ENCODE measurements around the gene HDAC9.

Gene HDAC9

DNA sequence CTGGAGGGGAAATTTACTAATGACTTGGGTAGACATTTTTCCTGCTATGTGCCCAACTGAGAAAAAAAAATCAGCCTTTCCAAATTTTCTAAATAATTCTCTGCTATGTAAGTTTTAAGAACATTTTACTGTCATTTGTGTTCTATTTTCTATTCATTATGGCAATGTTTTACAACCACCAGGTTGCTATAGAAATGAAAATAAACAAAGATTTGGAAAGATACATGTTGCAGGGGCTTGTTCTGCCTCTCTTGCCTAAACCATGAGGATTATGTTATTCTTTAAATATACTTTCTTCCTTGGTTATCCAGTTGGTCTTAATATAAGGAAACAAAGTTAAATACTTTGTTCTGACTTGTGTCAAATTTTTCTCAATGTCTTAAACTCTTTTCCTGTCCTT lies 364.7 kb downstream of the HDAC9 start:
- TF ChIP-seq, protein P1, sequence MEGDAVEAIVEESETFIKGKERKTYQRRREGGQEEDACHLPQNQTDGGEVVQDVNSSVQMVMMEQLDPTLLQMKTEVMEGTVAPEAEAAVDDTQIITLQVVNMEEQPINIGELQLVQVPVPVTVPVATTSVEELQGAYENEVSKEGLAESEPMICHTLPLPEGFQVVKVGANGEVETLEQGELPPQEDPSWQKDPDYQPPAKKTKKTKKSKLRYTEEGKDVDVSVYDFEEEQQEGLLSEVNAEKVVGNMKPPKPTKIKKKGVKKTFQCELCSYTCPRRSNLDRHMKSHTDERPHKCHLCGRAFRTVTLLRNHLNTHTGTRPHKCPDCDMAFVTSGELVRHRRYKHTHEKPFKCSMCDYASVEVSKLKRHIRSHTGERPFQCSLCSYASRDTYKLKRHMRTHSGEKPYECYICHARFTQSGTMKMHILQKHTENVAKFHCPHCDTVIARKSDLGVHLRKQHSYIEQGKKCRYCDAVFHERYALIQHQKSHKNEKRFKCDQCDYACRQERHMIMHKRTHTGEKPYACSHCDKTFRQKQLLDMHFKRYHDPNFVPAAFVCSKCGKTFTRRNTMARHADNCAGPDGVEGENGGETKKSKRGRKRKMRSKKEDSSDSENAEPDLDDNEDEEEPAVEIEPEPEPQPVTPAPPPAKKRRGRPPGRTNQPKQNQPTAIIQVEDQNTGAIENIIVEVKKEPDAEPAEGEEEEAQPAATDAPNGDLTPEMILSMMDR (IDR thresholded peaks at IDR 0.05; ENCODE audit: low read depth, low read length): no peak
- no peak overlapping the region for H3K4me3 ChIP-seq (ENCODE audit: low read depth, low read length)

DNA sequence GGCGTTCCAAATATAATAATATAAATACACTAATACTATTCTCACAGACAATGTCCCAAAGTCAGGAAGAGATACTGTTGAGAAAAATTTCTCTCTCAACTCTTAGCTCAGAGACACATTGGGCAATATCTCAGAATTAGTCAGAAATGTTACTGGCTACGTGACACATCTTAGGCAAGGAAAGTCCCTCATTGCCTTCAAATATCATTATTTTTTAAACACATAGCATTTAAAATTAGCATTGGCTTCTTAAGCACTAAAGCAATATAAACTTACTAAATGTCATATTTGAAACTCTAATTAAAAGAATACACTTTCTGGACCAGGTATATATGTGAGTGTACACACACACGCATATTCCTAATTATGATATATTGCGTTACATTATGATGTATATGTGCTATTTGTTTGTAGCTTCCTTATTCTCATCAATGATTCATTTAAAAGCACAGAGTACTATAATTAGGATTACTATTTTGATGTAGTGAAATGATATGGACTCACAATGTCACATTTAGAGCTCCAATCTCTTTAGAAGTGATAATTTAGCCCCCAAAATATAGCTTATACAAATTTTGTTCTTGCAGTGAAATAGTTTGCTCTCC lies 366.1 kb downstream of the HDAC9 start:
- TF ChIP-seq, protein P1 (IDR thresholded peaks at IDR 0.05; ENCODE audit: low read depth, low read length): no peak
- no peak overlapping the region for H3K4me3 ChIP-seq (ENCODE audit: low read depth, low read length)

DNA sequence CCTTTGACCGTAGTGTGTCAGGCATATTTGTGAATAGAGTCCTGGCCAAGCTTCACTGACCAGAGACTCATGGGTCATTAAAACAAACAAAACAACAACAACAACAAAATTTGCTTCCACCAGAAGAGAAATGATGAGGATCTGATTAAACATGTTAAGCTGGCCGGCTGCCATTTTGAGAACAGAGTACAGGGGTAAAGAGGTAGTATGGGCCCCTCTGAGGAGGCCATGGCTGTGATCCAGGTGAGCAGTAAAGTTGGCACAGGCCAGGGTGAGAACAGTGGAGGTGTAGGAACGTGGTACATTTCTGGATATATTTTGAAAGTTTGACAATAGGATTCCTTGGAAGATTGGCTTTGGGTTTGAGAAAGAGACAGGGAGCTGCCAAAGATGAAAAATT lies 369.4 kb downstream of the HDAC9 start:
- H3K4me3 ChIP-seq (ENCODE audit: low read depth, low read length): no peak overlapping the region
- TF ChIP-seq, protein P1 (IDR thresholded peaks at IDR 0.05; ENCODE audit: low read depth, low read length): no peak

DNA sequence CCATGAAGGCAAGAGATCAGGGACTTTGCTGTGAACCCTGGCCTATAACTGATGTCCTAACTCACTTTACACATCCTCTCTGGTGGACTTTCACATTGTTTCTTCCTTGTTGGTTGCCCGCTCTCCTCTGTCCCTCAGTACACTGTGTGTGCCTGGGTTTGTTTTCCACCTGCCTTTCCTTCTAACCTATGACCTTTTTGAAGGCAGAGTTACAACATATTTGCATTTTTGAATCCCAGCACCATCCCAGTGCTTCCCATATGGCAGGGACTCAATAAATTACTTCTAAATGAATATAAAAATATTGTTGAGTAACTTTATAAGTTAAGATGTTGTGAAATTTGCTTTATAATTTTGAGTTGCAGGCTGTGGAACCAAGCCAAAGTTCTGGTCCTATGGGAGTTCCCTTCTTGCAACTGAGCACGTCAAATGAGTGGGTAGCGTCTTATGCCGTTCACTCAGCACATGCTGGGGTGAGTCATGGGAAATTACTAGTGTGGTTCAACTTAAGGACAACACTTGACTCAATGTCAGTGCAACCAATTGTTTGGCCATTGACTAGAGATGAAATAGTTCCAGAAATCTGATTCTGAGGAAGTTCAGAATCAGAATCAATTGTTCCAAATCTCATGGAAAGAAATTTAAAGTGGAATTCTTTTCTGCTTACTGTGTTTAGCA lies 370.9 kb downstream of the HDAC9 start:
- H3K4me3 ChIP-seq (ENCODE audit: low read depth, low read length): no peak overlapping the region
- TF ChIP-seq, protein P1 (IDR thresholded peaks at IDR 0.05; ENCODE audit: low read depth, low read length): no peak

DNA sequence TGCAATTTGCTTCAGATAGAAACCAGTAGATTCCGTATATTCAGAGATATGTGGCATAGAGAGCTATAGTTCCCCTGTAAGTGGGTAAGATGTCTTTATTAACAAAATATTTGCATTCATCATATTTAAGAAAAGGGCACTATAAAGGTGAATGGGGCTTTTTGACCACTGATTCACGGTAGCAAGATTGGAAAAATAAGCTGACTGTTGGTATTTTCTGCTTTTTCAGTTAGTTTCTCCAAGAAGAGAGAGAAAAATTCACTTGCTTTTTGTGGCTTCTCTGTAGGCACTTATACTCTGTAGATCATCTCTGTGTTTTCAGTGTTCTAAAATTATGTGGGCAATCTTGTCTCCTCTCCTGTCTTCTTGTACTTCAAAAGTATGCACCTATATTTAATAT lies 376.8 kb downstream of the HDAC9 start:
- TF ChIP-seq, protein P1 (IDR thresholded peaks at IDR 0.05; ENCODE audit: low read depth, low read length): no peak

DNA sequence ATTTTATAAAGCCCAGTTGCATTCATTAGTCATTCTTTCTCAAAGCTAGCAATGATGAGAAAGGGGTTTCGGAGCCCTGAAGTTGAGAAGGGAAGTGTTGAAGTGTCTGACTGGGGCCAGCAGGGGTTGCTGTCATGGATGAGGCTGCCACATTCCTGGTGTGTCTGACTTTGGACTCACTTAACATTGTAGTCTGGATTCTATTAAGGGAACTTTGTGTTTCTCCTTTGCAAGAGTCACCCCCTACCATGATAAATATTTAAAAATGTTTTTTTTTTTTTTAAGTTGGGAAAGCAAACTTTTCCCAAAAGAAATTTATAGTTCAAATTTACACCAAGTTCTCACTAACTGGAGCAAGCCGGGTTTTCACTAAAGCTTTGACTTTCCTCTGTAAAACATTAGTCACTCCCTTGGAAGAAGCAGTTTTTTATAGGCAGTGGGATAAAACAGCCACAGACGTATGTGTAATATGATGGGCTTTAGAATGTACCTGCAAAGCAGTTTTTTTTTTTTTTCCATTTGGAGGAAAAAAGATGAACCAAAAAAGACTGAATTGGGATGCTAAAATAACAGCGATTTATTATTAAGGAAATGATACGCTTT lies 378.3 kb downstream of the HDAC9 start:
- TF ChIP-seq, protein P1 (IDR thresholded peaks at IDR 0.05; ENCODE audit: low read depth, low read length): peak; percentile 43
- H3K4me3 ChIP-seq (ENCODE audit: low read depth, low read length): no peak overlapping the region

More for the DNA sequence above, 376.8 kb downstream of the HDAC9 start:
- H3K4me3 ChIP-seq (ENCODE audit: low read depth, low read length): no peak overlapping the region

DNA sequence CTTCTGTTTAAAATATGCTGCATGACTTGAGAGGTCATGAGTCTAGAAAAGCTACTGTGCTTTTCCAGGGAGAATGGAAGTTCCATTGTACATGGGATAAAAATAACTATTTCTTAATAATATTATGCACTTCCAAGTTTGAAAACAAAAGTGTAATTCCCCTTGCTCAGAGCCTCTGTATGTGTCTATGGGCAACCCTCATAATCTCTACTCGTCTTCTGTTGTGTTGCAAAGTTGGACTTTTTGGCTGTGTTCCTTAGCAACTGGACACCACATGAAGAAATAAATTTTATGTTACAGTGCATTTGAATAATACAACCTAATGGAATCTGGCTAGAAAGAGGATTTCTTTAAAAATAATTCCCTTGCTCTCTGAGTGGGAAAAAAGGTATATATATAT lies 379.3 kb downstream of the HDAC9 start:
- TF ChIP-seq, protein P1 (IDR thresholded peaks at IDR 0.05; ENCODE audit: low read depth, low read length): no peak

More for the DNA sequence above, 379.3 kb downstream of the HDAC9 start:
- H3K4me3 ChIP-seq (ENCODE audit: low read depth, low read length): no peak overlapping the region
